ENCODE results near the gene CFAP410. TPM values are rescaled to one million over a fixed set of nuclear protein-coding genes. Genes with fewer than 3 reads are reported as not detected.

The CFAP410 gene
- total and polyA plus RNA-seq, 2 of the 8 experiments (the other 6 are each of a cell fraction or from before 2014, with no cell fraction given), result 10.6 to 12.0 TPM

DNA sequence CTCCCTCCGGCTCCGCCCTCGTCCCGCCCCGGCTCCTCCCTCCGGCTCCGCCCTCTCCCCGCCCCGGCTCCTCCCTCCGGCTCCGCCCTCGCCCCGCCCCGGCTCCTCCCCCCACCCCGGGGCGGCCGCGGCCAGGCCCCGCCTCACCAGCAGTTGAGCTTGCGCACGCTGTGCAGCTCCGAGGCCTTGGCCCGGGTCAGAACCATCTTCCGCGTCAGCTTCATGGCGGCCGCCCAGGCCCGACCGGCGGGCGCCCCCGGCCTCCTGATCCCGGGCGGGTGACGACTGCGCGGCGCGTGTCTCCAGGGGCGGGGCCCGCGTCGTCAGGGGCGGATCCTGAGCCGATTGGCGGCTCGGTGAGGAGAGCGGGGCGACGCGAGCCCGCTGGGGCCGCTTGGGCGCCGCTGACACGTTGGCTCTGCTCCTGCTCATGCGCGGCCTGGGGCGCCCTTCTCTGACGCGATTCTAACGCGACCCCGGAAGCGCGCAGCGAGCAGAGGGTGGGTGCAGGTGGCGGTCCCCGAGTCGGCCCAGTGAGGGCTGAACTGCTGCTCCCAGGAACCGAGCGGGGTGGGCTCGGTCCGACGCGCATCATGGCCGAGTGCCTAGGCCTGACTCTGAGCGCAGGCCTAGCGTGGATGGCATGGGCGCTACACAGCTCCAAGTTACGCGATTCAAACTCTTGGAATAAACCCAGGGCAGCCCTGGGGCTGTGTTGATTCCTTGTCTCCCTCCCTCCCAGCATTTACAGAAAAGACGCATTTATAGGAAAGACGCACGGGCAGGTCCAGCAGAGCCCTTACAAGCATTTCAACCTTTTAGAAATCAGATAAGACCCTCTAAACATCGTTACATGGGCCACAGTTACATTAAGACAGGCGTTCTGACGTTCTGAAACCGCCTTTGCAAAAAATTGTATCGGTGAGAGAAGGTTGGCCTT, at the start of gene CFAP410 (continued):
- TF ChIP-seq SAP30 (IDR thresholded peaks at IDR 0.05; ENCODE audit: insufficient read depth, insufficient replicate concordance, low read length), result peak; percentile 83
- TF ChIP-seq CBX5 (IDR thresholded peaks at IDR 0.05; ENCODE audit: low read depth, low read length), result no peak
- TF ChIP-seq ZNF274 (IDR thresholded peaks at IDR 0.05; ENCODE audit: borderline replicate concordance, extremely low read depth, low read length), result no peak
- TF ChIP-seq RNF2 (IDR thresholded peaks at IDR 0.05; ENCODE audit: borderline replicate concordance, low read depth, low read length, missing control alignments, poor library complexity, severe bottlenecking), result no peak
- TF ChIP-seq, protein P1, sequence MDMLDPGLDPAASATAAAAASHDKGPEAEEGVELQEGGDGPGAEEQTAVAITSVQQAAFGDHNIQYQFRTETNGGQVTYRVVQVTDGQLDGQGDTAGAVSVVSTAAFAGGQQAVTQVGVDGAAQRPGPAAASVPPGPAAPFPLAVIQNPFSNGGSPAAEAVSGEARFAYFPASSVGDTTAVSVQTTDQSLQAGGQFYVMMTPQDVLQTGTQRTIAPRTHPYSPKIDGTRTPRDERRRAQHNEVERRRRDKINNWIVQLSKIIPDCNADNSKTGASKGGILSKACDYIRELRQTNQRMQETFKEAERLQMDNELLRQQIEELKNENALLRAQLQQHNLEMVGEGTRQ (IDR thresholded peaks at IDR 0.05; ENCODE audit: low read length), result 0 out of 2 replicates have a peak, but pooled peaks have one; percentile 15
- peak; percentile 70; the same call in 1 of the 2 replicates for TF ChIP-seq RBBP5 (IDR thresholded peaks at IDR 0.05; ENCODE audit: borderline replicate concordance, low read depth, low read length)
- no peak for TF ChIP-seq RXRA (IDR thresholded peaks at IDR 0.05; ENCODE audit: insufficient read depth, low read depth, low read length)
- peak; percentile 49; the same call in 1 of the 2 replicates for TF ChIP-seq GTF2F1 (IDR thresholded peaks at IDR 0.05; ENCODE audit: borderline replicate concordance, low read depth, low read length)
- no peak for TF ChIP-seq TCF12 (IDR thresholded peaks at IDR 0.05; ENCODE audit: low read depth, low read length)
- TF ChIP-seq BACH1 (IDR thresholded peaks at IDR 0.05; ENCODE audit: low read length), result no peak
- no peak; a peak in 1 of 3 replicates for TF ChIP-seq EP300 (IDR thresholded peaks at IDR 0.05; ENCODE audit: borderline replicate concordance in 1 of 2, low read depth in 2 of 2, low read length in 2 of 2)

All from H1 (cell line).